Measurements from ENCODE around the gene SYCP2L.
"Not testable (repeated sequence)": the region's sequence is repeated elsewhere in the genome, so short reads cannot be mapped to it uniquely, and the experiment has no call there.

Gene SYCP2L

DNA sequence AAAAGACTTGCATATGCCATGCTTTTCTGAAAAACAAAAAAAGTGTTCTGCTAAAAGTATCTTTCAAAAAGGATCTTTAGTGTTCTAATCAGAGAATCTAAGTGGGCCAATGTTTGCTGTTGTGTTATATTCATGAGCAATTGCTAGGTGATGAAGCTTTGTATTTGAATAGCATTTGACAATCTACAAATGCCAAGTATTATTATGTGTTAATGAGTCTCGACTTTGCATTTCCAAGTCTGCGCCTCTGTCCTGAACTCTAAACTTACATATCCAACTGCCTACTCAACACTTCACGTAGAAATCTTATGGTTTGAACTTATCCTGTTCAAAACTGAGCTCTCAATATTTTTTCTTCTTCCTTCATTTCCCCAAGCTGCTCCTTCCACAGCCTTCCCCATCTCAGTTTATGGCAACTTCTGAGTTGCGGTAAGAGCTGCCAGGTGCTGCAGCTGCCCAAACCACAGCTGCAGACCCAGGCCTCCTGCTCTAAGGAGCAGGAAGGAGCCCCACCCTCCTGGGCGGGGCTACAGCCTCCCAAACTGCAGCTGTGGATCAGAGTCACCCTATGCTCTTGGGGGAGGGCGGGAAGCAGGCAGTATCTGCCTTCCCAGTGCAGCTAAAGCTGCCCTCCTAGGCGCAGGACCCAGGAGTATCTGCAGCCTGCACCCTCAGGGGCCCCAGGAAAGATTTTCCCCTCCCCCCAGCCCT, 31.8 kb upstream of the SYCP2L start:
- Histone ChIP-seq H3K4me3 (ENCODE audit: low read length in 2 of 2) (no peak overlapping the region), H3K27me3 (ENCODE audit: control insufficient read depth in 1 of 2, insufficient read depth in 2 of 2, low read length in 2 of 2) (no peaks in the 10 kb centered on the region), H3K27ac (ENCODE audit: low read length) (no peak overlapping the region), H3K9ac (ENCODE audit: low read length in 2 of 2) (no peak overlapping the region), H3K36me3 (ENCODE audit: control insufficient read depth in 2 of 2, insufficient read depth in 2 of 2, low read length in 2 of 2) (no peaks in the 10 kb centered on the region), H3K4me1 (ENCODE audit: control insufficient read depth, insufficient read depth, low read length) (no peaks in the 10 kb centered on the region), H3K9me3 (ENCODE audit: control insufficient read depth in 2 of 2, low read length in 2 of 2) (no peaks in the 10 kb centered on the region)

DNA sequence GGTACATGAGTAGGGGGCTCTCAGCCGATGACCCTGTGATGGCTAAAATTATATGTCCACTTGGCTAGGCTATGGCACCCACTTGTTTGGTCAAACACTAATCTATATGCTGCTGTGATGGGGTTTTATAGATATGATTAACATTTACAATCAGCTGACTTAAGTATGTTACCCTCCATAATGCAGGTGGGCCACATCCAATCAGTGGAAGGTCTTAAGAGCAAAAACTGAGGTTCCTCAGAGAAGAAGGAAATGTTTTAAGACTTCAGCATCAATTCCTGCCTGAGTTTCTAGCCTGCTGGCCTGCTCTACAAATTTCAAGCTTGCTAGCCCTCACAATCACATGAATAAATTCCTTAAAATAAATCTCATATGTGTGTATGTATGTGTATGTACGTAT, 29.6 kb upstream of the SYCP2L start:
- Histone ChIP-seq H3K4me1 (ENCODE audit: control insufficient read depth, insufficient read depth, low read length) (no peaks in the 10 kb centered on the region), H3K27me3 (ENCODE audit: control insufficient read depth in 1 of 2, insufficient read depth in 2 of 2, low read length in 2 of 2) (no peaks in the 10 kb centered on the region), H3K9me3 (ENCODE audit: control insufficient read depth in 2 of 2, low read length in 2 of 2) (no peaks in the 10 kb centered on the region), H3K27ac (ENCODE audit: low read length) (no peak overlapping the region), H3K4me3 (ENCODE audit: low read length in 2 of 2) (no peak overlapping the region), H3K36me3 (ENCODE audit: control insufficient read depth in 2 of 2, insufficient read depth in 2 of 2, low read length in 2 of 2) (no peaks in the 10 kb centered on the region), H3K9ac (ENCODE audit: low read length in 2 of 2) (no peak overlapping the region)

GRCh38 chr6:10861086-10861485, 25.8 kb upstream of the SYCP2L start:
- H3K36me3 ChIP-seq (ENCODE audit: control insufficient read depth in 2 of 2, insufficient read depth in 2 of 2, low read length in 2 of 2) = no peaks in the 10 kb centered on the region
- no peak overlapping the region for H3K27ac ChIP-seq (ENCODE audit: low read length)
- H3K9ac ChIP-seq (ENCODE audit: low read length in 2 of 2) = no peak overlapping the region
- no peaks in the 10 kb centered on the region for H3K27me3 ChIP-seq (ENCODE audit: control insufficient read depth in 1 of 2, insufficient read depth in 2 of 2, low read length in 2 of 2)
- H3K9me3 ChIP-seq (ENCODE audit: control insufficient read depth in 2 of 2, low read length in 2 of 2) = no peaks in the 10 kb centered on the region
- H3K4me3 ChIP-seq (ENCODE audit: low read length in 2 of 2) = no peak overlapping the region
- H3K4me1 ChIP-seq (ENCODE audit: control insufficient read depth, insufficient read depth, low read length) = no peaks in the 10 kb centered on the region

DNA sequence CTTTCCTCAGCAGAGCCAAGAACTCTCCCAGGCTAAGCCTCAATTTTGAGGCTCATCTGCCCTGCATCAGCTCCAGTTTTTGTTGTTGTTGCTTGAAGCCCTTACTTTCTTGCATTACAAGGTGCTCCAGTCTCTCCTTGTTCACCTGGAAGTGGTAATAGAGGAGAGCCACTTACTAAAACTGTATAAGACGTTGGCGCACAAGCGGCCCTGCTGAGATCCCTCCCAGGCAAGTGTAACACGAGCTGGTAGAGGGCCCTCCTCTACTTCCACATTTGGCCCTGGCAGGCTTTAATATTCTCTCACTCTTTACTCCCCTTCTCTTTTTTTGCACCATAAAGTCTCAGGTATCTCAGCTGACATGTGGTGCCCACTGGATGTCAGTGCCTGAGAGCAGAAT, 24.5 kb upstream of the SYCP2L start:
- no peaks in the 10 kb centered on the region for H3K36me3 ChIP-seq (ENCODE audit: control insufficient read depth in 2 of 2, insufficient read depth in 2 of 2, low read length in 2 of 2)
- H3K9me3 ChIP-seq (ENCODE audit: control insufficient read depth in 2 of 2, low read length in 2 of 2) = no peaks in the 10 kb centered on the region
- no peak overlapping the region for H3K9ac ChIP-seq (ENCODE audit: low read length in 2 of 2)
- no peak overlapping the region for H3K27ac ChIP-seq (ENCODE audit: low read length)
- no peak overlapping the region for H3K4me3 ChIP-seq (ENCODE audit: low read length in 2 of 2)
- no peaks in the 10 kb centered on the region for H3K4me1 ChIP-seq (ENCODE audit: control insufficient read depth, insufficient read depth, low read length)
- H3K27me3 ChIP-seq (ENCODE audit: control insufficient read depth in 1 of 2, insufficient read depth in 2 of 2, low read length in 2 of 2) = no peaks in the 10 kb centered on the region

DNA sequence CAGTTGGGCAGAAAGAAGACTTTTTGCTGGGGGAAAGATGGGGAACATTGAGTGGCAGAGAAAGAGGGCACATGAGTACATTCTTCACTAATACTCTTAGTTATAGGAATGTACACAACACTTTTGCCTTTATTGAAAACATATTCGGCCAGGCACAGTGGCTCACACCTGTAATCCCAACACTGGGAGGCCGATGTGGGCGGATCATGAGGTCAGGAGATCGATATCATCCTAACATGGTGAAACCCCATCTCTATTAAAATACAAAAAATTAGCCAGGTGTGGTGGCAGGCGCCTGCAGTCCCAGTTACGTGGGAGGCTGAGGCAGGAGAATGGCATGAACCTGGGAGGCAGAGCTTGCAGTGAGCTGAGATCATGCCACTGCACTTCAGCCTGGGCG, 23.8 kb upstream of the SYCP2L start:
- H3K27ac ChIP-seq (ENCODE audit: low read length); H3K4me1 ChIP-seq (ENCODE audit: control insufficient read depth, insufficient read depth, low read length); H3K27me3 ChIP-seq (ENCODE audit: control insufficient read depth in 1 of 2, insufficient read depth in 2 of 2, low read length in 2 of 2); H3K36me3 ChIP-seq (ENCODE audit: control insufficient read depth in 2 of 2, insufficient read depth in 2 of 2, low read length in 2 of 2); H3K9ac ChIP-seq (ENCODE audit: low read length in 2 of 2); H3K9me3 ChIP-seq (ENCODE audit: control insufficient read depth in 2 of 2, low read length in 2 of 2); H3K4me3 ChIP-seq (ENCODE audit: low read length in 2 of 2): not testable (repeated sequence)

DNA sequence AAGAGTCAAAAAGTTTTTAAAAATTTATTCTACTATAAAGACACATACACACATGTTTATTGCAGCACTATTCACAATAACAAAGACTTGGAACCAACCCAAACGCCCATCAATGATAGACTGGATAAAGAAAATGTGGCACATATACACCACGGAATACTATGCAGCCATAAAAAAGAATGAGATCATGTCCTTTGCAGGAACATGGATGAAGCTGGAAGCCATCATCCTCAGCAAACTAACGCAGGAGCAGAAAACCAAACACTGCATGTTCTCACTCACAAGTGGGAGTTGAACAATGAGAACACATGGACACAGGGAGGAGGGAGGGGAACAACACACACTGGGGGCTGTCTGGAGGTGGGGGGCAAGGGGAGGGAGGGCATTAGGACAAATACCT, 20.1 kb upstream of the SYCP2L start:
- H3K27me3 ChIP-seq (ENCODE audit: control insufficient read depth in 1 of 2, insufficient read depth in 2 of 2, low read length in 2 of 2); H3K27ac ChIP-seq (ENCODE audit: low read length); H3K4me1 ChIP-seq (ENCODE audit: control insufficient read depth, insufficient read depth, low read length); H3K4me3 ChIP-seq (ENCODE audit: low read length in 2 of 2); H3K9me3 ChIP-seq (ENCODE audit: control insufficient read depth in 2 of 2, low read length in 2 of 2); H3K36me3 ChIP-seq (ENCODE audit: control insufficient read depth in 2 of 2, insufficient read depth in 2 of 2, low read length in 2 of 2); H3K9ac ChIP-seq (ENCODE audit: low read length in 2 of 2): not testable (repeated sequence)

- no peaks in the 10 kb centered on the region for H3K4me1 ChIP-seq (ENCODE audit: control insufficient read depth, insufficient read depth, low read length)
- H3K27me3 ChIP-seq (ENCODE audit: control insufficient read depth in 1 of 2, insufficient read depth in 2 of 2, low read length in 2 of 2) = no peaks in the 10 kb centered on the region
- H3K9ac ChIP-seq (ENCODE audit: low read length in 2 of 2) = no peak overlapping the region
- H3K27ac ChIP-seq (ENCODE audit: low read length) = no peak overlapping the region
- H3K4me3 ChIP-seq (ENCODE audit: low read length in 2 of 2) = no peak overlapping the region
- peaks cover 2 to 3% of the 10 kb centered on the region in 2 donors for H3K9me3 ChIP-seq (ENCODE audit: control insufficient read depth in 2 of 2, low read length in 2 of 2)
- no peaks in the 10 kb centered on the region for H3K36me3 ChIP-seq (ENCODE audit: control insufficient read depth in 2 of 2, insufficient read depth in 2 of 2, low read length in 2 of 2)
Observed at GRCh38 chr6:10867952-10868351, 18.9 kb upstream of the SYCP2L start.

DNA sequence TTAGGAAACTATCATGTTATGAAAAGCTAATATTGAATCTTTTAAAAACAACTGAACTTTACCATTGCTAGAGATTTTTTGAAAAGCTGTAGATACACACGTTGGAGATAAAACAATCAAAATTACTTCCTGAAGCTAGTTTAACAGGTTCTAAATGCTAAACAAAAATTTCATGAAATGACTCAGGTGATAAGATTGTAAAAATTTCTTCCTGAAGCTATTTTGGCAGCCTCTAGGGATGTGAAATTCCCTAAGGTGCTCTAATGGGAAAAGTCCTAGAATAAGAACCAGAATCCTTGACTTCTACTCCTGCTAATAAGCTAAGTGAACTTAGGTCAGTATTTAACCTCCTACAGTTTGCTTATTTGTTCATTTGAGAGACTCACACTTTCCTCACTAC, 13.5 kb upstream of the SYCP2L start:
- H3K4me1 ChIP-seq (ENCODE audit: control insufficient read depth, insufficient read depth, low read length) = no peaks in the 10 kb centered on the region
- no peak overlapping the region for H3K4me3 ChIP-seq (ENCODE audit: low read length in 2 of 2)
- peaks cover 0 to 2% of the 10 kb centered on the region in 2 donors for H3K9me3 ChIP-seq (ENCODE audit: control insufficient read depth in 2 of 2, low read length in 2 of 2)
- no peaks in the 10 kb centered on the region for H3K27me3 ChIP-seq (ENCODE audit: control insufficient read depth in 1 of 2, insufficient read depth in 2 of 2, low read length in 2 of 2)
- no peak overlapping the region for H3K27ac ChIP-seq (ENCODE audit: low read length)
- H3K36me3 ChIP-seq (ENCODE audit: control insufficient read depth in 2 of 2, insufficient read depth in 2 of 2, low read length in 2 of 2) = no peaks in the 10 kb centered on the region
- H3K9ac ChIP-seq (ENCODE audit: low read length in 2 of 2) = no peak overlapping the region

- Histone ChIP-seq H3K36me3 (ENCODE audit: control insufficient read depth in 2 of 2, insufficient read depth in 2 of 2, low read length in 2 of 2) (no peaks in the 10 kb centered on the region), H3K4me3 (ENCODE audit: low read length in 2 of 2) (no peak overlapping the region), H3K9ac (ENCODE audit: low read length in 2 of 2) (no peak overlapping the region), H3K9me3 (ENCODE audit: control insufficient read depth in 2 of 2, low read length in 2 of 2) (peaks cover 0 to 2% of the 10 kb centered on the region in 2 donors), H3K27me3 (ENCODE audit: control insufficient read depth in 1 of 2, insufficient read depth in 2 of 2, low read length in 2 of 2) (no peaks in the 10 kb centered on the region), H3K27ac (ENCODE audit: low read length) (no peak overlapping the region), H3K4me1 (ENCODE audit: control insufficient read depth, insufficient read depth, low read length) (no peaks in the 10 kb centered on the region)
Observed at GRCh38 chr6:10874207-10874606, 12.6 kb upstream of the SYCP2L start.

- no peaks in the 10 kb centered on the region for H3K9me3 ChIP-seq (ENCODE audit: control insufficient read depth in 2 of 2, low read length in 2 of 2)
- peaks cover 0 to 4% of the 10 kb centered on the region in 2 donors for H3K27me3 ChIP-seq (ENCODE audit: control insufficient read depth in 1 of 2, insufficient read depth in 2 of 2, low read length in 2 of 2)
- H3K4me1 ChIP-seq (ENCODE audit: control insufficient read depth, insufficient read depth, low read length) = no peaks in the 10 kb centered on the region
- H3K9ac ChIP-seq (ENCODE audit: low read length in 2 of 2) = no peak overlapping the region
- no peaks in the 10 kb centered on the region for H3K36me3 ChIP-seq (ENCODE audit: control insufficient read depth in 2 of 2, insufficient read depth in 2 of 2, low read length in 2 of 2)
- H3K27ac ChIP-seq (ENCODE audit: low read length) = no peak overlapping the region
- no peak overlapping the region for H3K4me3 ChIP-seq (ENCODE audit: low read length in 2 of 2)
Observed at GRCh38 chr6:10875026-10875425, 11.8 kb upstream of the SYCP2L start.

DNA sequence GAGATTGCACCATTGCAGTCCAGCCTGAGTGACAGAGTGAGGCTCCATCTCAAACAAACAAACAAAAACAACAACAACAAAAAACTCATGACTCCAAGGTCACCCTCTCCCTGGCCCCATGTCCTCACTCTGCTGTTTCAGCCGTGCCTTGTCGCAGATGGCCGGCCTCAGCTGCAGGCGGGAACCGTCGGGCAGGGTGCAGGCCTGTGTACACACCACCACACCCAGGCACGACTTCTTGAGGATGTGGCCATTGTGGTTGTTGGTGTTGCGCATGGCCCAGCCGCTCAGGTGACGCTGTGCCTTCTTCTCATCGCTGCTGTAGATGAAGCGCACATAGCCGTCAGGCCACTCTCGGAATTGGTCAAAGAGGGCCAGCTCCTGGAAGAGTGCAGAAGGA, 9.8 kb upstream of the SYCP2L start:
- H3K9ac ChIP-seq (ENCODE audit: low read length in 2 of 2) = no peak overlapping the region
- peaks cover under 1% of the 10 kb centered on the region for H3K4me1 ChIP-seq (ENCODE audit: control insufficient read depth, insufficient read depth, low read length)
- H3K4me3 ChIP-seq (ENCODE audit: low read length in 2 of 2) = no peak overlapping the region
- H3K9me3 ChIP-seq (ENCODE audit: control insufficient read depth in 2 of 2, low read length in 2 of 2) = no peaks in the 10 kb centered on the region
- H3K27ac ChIP-seq (ENCODE audit: low read length) = no peak overlapping the region
- H3K27me3 ChIP-seq (ENCODE audit: control insufficient read depth in 1 of 2, insufficient read depth in 2 of 2, low read length in 2 of 2) = peaks cover 12 to 17% of the 10 kb centered on the region in 2 donors
- H3K36me3 ChIP-seq (ENCODE audit: control insufficient read depth in 2 of 2, insufficient read depth in 2 of 2, low read length in 2 of 2) = no peaks in the 10 kb centered on the region

Data from stomach smooth muscle (tissue), 2 donors.